Activated naive CD8-positive, alpha-beta T cell treated with anti-CD3 and anti-CD28 coated beads, Interleukin-2, amount 50 U/mL, for 16 hours (primary cell): ENCODE data around the gene SWSAP1.

Experiments used
- DNase-seq: peaks from one replicate; pipeline ENCODE4 v3.0.0-alpha.2; 2020; ENCODE audit warnings: low read depth, low spot score

SWSAP1 gene

GRCh38 chr19:11355160-11356073 lies 19.0 kb upstream of the SWSAP1 start, which contains the start of gene PLPPR2:
Gene PLPPR2 (plus strand): TSS chr19:11355432. CDS start chr19:11357674, 2,242 bp downstream.
- DNase-seq: peak; percentile 65

GRCh38 chr19:11356074-11356397 lies 18.4 kb upstream of the SWSAP1 start:
- no peak for DNase-seq

GRCh38 chr19:11356676-11357550 lies 17.6 kb upstream of the SWSAP1 start:
- DNase-seq: no peak

- DNase-seq: no peak
Observed at GRCh38 chr19:11359421-11359820, 15.0 kb upstream of the SWSAP1 start.

GRCh38 chr19:11361037-11361770 lies 13.3 kb upstream of the SWSAP1 start:
- DNase-seq: no peak

GRCh38 chr19:11361771-11362731 lies 12.4 kb upstream of the SWSAP1 start:
- no peak for DNase-seq

- DNase-seq: no peak
Observed at GRCh38 chr19:11363881-11364280, 10.6 kb upstream of the SWSAP1 start.

GRCh38 chr19:11364296-11364904 lies 10.1 kb upstream of the SWSAP1 start:
- no peak for DNase-seq

GRCh38 chr19:11364935-11365334 lies 9.5 kb upstream of the SWSAP1 start:
- DNase-seq: no peak

GRCh38 chr19:11365557-11366117 lies 8.8 kb upstream of the SWSAP1 start:
- no peak for DNase-seq

GRCh38 chr19:11367528-11367927 lies 6.9 kb upstream of the SWSAP1 start:
- DNase-seq: no peak

GRCh38 chr19:11370744-11371143 lies 3.7 kb upstream of the SWSAP1 start:
- no peak for DNase-seq

GRCh38 chr19:11373166-11373884 lies 1.1 kb upstream of the SWSAP1 start:
- DNase-seq: no peak

GRCh38 chr19:11373885-11374432 lies 507 bp upstream of the SWSAP1 start:
- no peak for DNase-seq

- peak; percentile 39 for DNase-seq
Observed at GRCh38 chr19:11375143-11375948, 880 bp downstream of the SWSAP1 start.

- DNase-seq: no peak
Observed at GRCh38 chr19:11377237-11377636, 2.8 kb downstream of the SWSAP1 start.

GRCh38 chr19:11377756-11378155 lies 3.3 kb downstream of the SWSAP1 start:
- DNase-seq: no peak
